B cell (primary cell): ENCODE data around the gene SLC43A2.

Experiments
- EZH2 ChIP-seq: IDR thresholded peaks from 2 replicates; pipeline ENCODE4 v1.6.1; 2012; ENCODE audit warnings: borderline replicate concordance, low read depth, mild to moderate bottlenecking, moderate library complexity, low read length; ENCODE audit not compliant: insufficient read depth, poor library complexity, severe bottlenecking
- TF ChIP-seq, protein P1 (sequence below): fragments of 200-600 bp; IDR thresholded peaks from one replicate; pipeline ENCODE4 v1.8.0; 2022; ENCODE audit warnings: antibody characterized with exemption, mild to moderate bottlenecking

DNA sequence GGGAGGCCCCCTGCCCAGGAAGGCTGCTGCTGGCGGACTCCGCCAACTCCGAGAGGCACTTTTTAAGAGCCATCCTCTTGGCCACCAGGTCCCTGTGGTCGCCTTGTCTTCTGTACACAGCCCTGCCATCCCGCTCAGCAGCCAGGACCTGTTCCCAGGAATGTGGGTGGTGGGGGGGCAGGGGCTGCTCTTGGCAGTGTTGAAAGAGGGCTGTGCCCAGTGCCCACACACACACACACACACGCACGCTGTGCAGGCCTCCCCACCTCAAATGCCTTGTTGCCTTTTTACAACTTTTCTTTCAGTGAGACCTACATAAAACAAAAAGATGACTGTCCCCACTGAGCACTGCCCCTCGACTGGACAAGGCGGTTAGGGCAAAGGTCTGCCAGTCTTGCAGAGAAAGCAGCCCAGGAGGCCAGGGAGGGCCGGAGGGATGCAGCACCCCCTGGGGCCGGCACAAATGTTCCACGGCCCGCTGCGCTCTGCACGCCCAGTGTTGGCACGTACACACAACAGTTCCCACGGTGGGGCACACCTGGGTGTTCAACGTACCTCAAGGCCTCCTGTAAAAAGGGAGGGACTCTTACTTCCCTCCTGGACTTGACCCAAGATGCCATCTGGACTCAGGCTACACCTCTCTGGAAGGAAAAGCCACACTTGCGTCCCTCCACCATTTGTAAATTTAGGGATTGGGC lies 47.5 kb downstream of the SLC43A2 start:
- TF ChIP-seq, protein P1, sequence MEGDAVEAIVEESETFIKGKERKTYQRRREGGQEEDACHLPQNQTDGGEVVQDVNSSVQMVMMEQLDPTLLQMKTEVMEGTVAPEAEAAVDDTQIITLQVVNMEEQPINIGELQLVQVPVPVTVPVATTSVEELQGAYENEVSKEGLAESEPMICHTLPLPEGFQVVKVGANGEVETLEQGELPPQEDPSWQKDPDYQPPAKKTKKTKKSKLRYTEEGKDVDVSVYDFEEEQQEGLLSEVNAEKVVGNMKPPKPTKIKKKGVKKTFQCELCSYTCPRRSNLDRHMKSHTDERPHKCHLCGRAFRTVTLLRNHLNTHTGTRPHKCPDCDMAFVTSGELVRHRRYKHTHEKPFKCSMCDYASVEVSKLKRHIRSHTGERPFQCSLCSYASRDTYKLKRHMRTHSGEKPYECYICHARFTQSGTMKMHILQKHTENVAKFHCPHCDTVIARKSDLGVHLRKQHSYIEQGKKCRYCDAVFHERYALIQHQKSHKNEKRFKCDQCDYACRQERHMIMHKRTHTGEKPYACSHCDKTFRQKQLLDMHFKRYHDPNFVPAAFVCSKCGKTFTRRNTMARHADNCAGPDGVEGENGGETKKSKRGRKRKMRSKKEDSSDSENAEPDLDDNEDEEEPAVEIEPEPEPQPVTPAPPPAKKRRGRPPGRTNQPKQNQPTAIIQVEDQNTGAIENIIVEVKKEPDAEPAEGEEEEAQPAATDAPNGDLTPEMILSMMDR = no peak
- TF ChIP-seq EZH2 = no peak
